Smooth muscle cell (in vitro differentiated cells): ENCODE results near the gene PAN3. TPM values are rescaled to one million over a fixed set of nuclear protein-coding genes. Genes with fewer than 3 reads are reported as not detected.
A peak's percentile ranks its signal among the peaks of the same experiment; 100 is the strongest.

ENCODE experiments used
- DNase-seq: peaks from one replicate; lab custom pipeline; 2025; ENCODE audit not compliant: unreplicated experiment; lab: John Stamatoyannopoulos, UW
- H2AFZ ChIP-seq: fragments of 200-600 bp; sonication (generic); 2 replicates; pipeline ENCODE4 v1.6.0; 2016; ENCODE audit warnings: antibody characterized with exemption, low read depth, mild to moderate bottlenecking
- H3F3A ChIP-seq: fragments of 200-600 bp; sonication (generic); 2 replicates; pipeline ENCODE4 v1.6.0; 2017; ENCODE audit warnings: antibody characterized with exemption, low read depth
- H3K27ac ChIP-seq: fragments of 200-600 bp; sonication (generic); 2 replicates; pipeline ENCODE4 v1.5.1; 2016; ENCODE audit warnings: low read depth, mild to moderate bottlenecking
- H3K27me3 ChIP-seq: fragments of 200-600 bp; sonication (generic); 2 replicates; pipeline ENCODE4 v1.6.1; 2016; ENCODE audit warnings: low read depth, mild to moderate bottlenecking
- H3K36me3 ChIP-seq: fragments of 200-600 bp; sonication (generic); 2 replicates; pipeline ENCODE4 v1.5.1; 2016; ENCODE audit warnings: low read depth
- H3K4me1 ChIP-seq: fragments of 200-600 bp; sonication (generic); 2 replicates; pipeline ENCODE4 v1.5.1; 2016; ENCODE audit warnings: low read depth
- H3K4me2 ChIP-seq: fragments of 200-600 bp; sonication (generic); 2 replicates; pipeline ENCODE4 v1.6.0; 2016; ENCODE audit warnings: mild to moderate bottlenecking
- H3K4me3 ChIP-seq: fragments of 200-600 bp; sonication (generic); 2 replicates; pipeline ENCODE4 v1.5.1; 2016; ENCODE audit warnings: mild to moderate bottlenecking
- H3K79me2 ChIP-seq: fragments of 200-600 bp; sonication (generic); 2 replicates; pipeline ENCODE4 v1.6.0; 2016; ENCODE audit warnings: low read depth, mild to moderate bottlenecking
- H3K9ac ChIP-seq: fragments of 200-600 bp; sonication (generic); 2 replicates; pipeline ENCODE4 v1.6.0; 2016; ENCODE audit warnings: low read depth
- H3K9me3 ChIP-seq: fragments of 200-600 bp; sonication (generic); replicated peaks from 2 replicates; pipeline ENCODE4 v1.5.1; 2016; ENCODE audit warnings: low read depth
- H4K20me1 ChIP-seq: fragments of 200-600 bp; sonication (generic); 2 replicates; pipeline ENCODE4 v1.6.0; 2016; ENCODE audit warnings: low read depth
- CTCF ChIP-seq: fragments of 200-600 bp; sonication (generic); IDR thresholded peaks from 2 replicates; pipeline ENCODE4 v1.5.1; 2017; ENCODE audit warnings: borderline replicate concordance, mild to moderate bottlenecking, antibody characterized with exemption; ENCODE audit not compliant: insufficient read depth, poor library complexity, severe bottlenecking
- WGBS: methylation state at CpG from one replicate; pipeline ENCODE4 v1.1.7; 2016; ENCODE audit warnings: low lambda C conversion rate; 5-methylcytosine and 5-hydroxymethylcytosine counted together
- polyA plus RNA-seq: library from polyadenylated mRNA; unstranded; fragments of >200 nt; fragmentation: Nextera tagmentation; extraction: Ambion mirVana; gene quantifications from 2 replicates; pipeline ENCODE4 v1.2.1, GENCODE V29; 2016
- total RNA-seq: library from RNA; depleted of rRNA; stranded (reverse); fragments of >200 nt; gene quantifications from 2 replicates; pipeline ENCODE4 v1.2.3, GENCODE V29; 2014

The PAN3 gene
- total and polyA plus RNA-seq, 2 experiments from 2014 or later, result 2.9 to 28.2 TPM

- Histone ChIP-seq H3K9me3 (no peaks in the 10 kb centered on the region), H3K4me3 (no peak overlapping the region), H3K27ac (no peak overlapping the region), H3K9ac (no peak overlapping the region), H3K36me3 (no peaks in the 10 kb centered on the region), H3K4me1 (no peaks in the 10 kb centered on the region), H3K27me3 (peaks cover 59% of the 10 kb centered on the region), H3K79me2 (no peaks in the 10 kb centered on the region), H3F3A (no peaks in the 10 kb centered on the region), H2AFZ (no peak overlapping the region), H4K20me1 (no peaks in the 10 kb centered on the region), H3K4me2 (no peak overlapping the region)
- no peak for TF ChIP-seq CTCF
- 73% methylated on average over 4 of the region's 4 CpGs for WGBS
- DNase-seq, result no peak
Observed at GRCh38 chr13:28094306-28094705, 44.0 kb upstream of the PAN3 start.

- WGBS, result 76% methylated on average over 3 of the region's 3 CpGs
- no peak overlapping the region for H3K4me2 ChIP-seq
- H2AFZ ChIP-seq, result no peak overlapping the region
- H3K27ac ChIP-seq, result no peak overlapping the region
- no peaks in the 10 kb centered on the region for H3K36me3 ChIP-seq
- no peaks in the 10 kb centered on the region for H4K20me1 ChIP-seq
- H3K4me3 ChIP-seq, result no peak overlapping the region
- H3K9me3 ChIP-seq, result no peaks in the 10 kb centered on the region
- no peak overlapping the region for H3K9ac ChIP-seq
- no peaks in the 10 kb centered on the region for H3K79me2 ChIP-seq
- no peak for TF ChIP-seq CTCF
- H3K27me3 ChIP-seq, result peaks cover 91% of the 10 kb centered on the region
- no peak for DNase-seq
- H3K4me1 ChIP-seq, result no peaks in the 10 kb centered on the region
- H3F3A ChIP-seq, result no peaks in the 10 kb centered on the region
Observed at GRCh38 chr13:28097503-28097902, 40.8 kb upstream of the PAN3 start.

DNA sequence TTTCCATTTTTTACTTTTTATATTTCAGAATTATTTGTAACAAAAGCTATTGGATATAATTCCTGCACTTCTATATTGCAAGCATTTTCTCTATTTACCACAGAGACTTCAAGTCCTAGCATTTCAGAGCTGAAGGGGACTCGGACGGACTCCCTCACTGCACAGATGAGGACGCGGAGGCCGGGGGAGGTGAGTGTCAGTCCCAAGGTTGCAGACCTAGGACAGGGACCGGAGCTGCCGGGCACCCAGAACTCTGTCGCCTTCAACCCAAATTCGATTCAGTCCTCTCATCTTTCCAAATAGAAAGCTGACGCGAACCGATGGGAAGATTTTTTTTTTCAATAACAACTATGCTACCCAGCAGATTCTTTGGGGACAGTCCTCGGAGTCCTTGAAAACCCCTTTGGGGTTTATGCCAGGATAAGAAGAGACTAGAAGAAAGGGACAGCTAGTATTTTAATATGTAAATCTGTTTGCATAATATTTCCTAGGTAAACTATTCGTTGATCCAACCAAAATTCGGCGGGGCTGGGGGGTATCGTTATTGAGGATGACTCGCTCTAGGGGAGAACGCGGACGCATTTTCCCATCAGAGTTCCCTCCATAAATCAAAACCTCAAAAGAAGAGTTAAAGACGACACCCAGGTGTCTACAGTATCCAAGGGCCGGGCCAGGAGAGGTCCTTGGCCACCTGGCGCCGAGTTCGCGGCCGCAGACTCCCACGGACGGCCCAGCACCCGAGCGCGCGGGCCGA, 38.8 kb upstream of the PAN3 start:
- no peaks in the 10 kb centered on the region for H3F3A ChIP-seq
- no peak for TF ChIP-seq CTCF
- no peaks in the 10 kb centered on the region for H3K9me3 ChIP-seq
- H2AFZ ChIP-seq, result no peak overlapping the region
- peaks cover 100% of the 10 kb centered on the region for H3K27me3 ChIP-seq
- no peak for DNase-seq
- H3K4me3 ChIP-seq, result peak overlapping the region; percentile 49
- no peaks in the 10 kb centered on the region for H3K36me3 ChIP-seq
- no peaks in the 10 kb centered on the region for H3K4me1 ChIP-seq
- H3K79me2 ChIP-seq, result no peaks in the 10 kb centered on the region
- H3K9ac ChIP-seq, result no peak overlapping the region
- 13% methylated on average over 35 of the region's 35 CpGs for WGBS
- H4K20me1 ChIP-seq, result no peaks in the 10 kb centered on the region
- no peak overlapping the region for H3K27ac ChIP-seq
- peak overlapping the region; percentile 93 for H3K4me2 ChIP-seq
